ENCODE measurements around the gene CUL2. TPM values are rescaled to one million over a fixed set of nuclear protein-coding genes. Genes with fewer than 3 reads are reported as not detected.

The CUL2 gene
- total and polyA plus RNA-seq, 2 experiments from 2014 or later: 25.8 to 34.4 TPM

DNA sequence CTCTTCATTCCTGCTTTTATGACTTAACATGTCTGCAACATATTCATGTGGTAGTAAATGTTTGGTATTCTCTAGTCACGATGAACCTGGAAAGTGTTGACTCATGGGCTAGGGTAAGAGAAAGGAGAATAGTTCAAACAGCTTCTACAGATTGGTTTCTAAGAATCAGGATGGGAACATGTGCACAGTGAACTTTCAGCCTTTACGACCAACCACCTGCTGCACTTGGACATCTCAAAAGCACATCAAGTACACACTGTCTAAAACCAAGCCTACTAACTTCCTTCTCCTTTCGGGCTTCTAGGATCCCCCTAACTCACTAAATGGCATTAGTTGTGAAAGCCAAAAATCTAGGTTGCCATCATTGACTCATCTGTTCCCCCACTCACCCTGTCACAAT lies 85.5 kb downstream of the CUL2 start:
- no peak overlapping the region for H3K4me2 ChIP-seq
- no peaks in the 10 kb centered on the region for H3K9me2 ChIP-seq (replicated peaks; ENCODE audit: insufficient read depth)
- no peaks in the 10 kb centered on the region for H3K4me1 ChIP-seq (ENCODE audit: insufficient read depth)
- no peaks in the 10 kb centered on the region for H3K27me3 ChIP-seq
- no peak overlapping the region for H3K4me3 ChIP-seq
- H3K36me3 ChIP-seq (replicated peaks; ENCODE audit: insufficient read depth, low read depth): no peaks in the 10 kb centered on the region
- DNase-seq (ENCODE audit: low spot score): no peak
- H3K79me2 ChIP-seq: no peaks in the 10 kb centered on the region
- no peak overlapping the region for H3K27ac ChIP-seq
- no peaks in the 10 kb centered on the region for H3K9me3 ChIP-seq (ENCODE audit: low read depth)
- TF ChIP-seq EZH2 (IDR thresholded peaks at IDR 0.05; ENCODE audit: borderline replicate concordance): no peak
- no peaks in the 10 kb centered on the region for H4K20me1 ChIP-seq (ENCODE audit: insufficient read depth, poor library complexity, severe bottlenecking)
- no peak overlapping the region for H2AFZ ChIP-seq
- WGBS (ENCODE audit: low lambda C conversion rate, missing lambda C conversion rate): 90% methylated on average over 3 of the region's 3 CpGs

DNA sequence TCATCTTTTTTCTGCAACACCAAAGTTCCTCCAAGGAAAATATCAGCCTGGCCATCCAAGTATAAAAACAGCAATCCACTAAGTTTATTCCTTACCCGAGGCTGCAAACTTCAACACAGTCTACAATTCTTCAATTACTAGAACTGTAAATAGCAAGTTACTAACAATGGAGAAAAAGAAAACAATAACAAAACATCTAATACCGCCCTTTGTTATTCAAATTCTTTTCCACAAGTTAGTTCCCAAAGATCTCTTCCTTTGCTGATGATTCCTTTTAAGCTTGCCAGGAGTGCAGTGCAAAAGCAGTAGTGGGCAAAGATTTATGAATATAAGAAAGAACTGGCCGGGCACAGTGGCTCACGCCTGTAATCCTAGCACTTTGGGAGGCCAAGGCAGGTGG lies 86.2 kb downstream of the CUL2 start:
- Histone ChIP-seq H3K27me3 (no peaks in the 10 kb centered on the region), H3K4me3 (no peak overlapping the region), H2AFZ (no peak overlapping the region), H3K79me2 (no peaks in the 10 kb centered on the region), H3K4me2 (no peak overlapping the region), H3K9me2 (replicated peaks; ENCODE audit: insufficient read depth) (no peaks in the 10 kb centered on the region), H3K36me3 (replicated peaks; ENCODE audit: insufficient read depth, low read depth) (no peaks in the 10 kb centered on the region), H3K9me3 (ENCODE audit: low read depth) (no peaks in the 10 kb centered on the region), H3K4me1 (ENCODE audit: insufficient read depth) (no peaks in the 10 kb centered on the region), H4K20me1 (ENCODE audit: insufficient read depth, poor library complexity, severe bottlenecking) (no peaks in the 10 kb centered on the region), H3K27ac (no peak overlapping the region)
- no peak for DNase-seq (ENCODE audit: low spot score)
- WGBS (ENCODE audit: low lambda C conversion rate, missing lambda C conversion rate): 86% methylated on average over 4 of the region's 4 CpGs
- no peak for TF ChIP-seq EZH2phosphoT487 (IDR thresholded peaks at IDR 0.05; ENCODE audit: low read depth, severe bottlenecking, unreplicated experiment)
- no peak for TF ChIP-seq EZH2 (IDR thresholded peaks at IDR 0.05; ENCODE audit: borderline replicate concordance)
- TF ChIP-seq, protein P1, sequence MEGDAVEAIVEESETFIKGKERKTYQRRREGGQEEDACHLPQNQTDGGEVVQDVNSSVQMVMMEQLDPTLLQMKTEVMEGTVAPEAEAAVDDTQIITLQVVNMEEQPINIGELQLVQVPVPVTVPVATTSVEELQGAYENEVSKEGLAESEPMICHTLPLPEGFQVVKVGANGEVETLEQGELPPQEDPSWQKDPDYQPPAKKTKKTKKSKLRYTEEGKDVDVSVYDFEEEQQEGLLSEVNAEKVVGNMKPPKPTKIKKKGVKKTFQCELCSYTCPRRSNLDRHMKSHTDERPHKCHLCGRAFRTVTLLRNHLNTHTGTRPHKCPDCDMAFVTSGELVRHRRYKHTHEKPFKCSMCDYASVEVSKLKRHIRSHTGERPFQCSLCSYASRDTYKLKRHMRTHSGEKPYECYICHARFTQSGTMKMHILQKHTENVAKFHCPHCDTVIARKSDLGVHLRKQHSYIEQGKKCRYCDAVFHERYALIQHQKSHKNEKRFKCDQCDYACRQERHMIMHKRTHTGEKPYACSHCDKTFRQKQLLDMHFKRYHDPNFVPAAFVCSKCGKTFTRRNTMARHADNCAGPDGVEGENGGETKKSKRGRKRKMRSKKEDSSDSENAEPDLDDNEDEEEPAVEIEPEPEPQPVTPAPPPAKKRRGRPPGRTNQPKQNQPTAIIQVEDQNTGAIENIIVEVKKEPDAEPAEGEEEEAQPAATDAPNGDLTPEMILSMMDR (IDR thresholded peaks at IDR 0.05; ENCODE audit: poor library complexity): no peak

DNA sequence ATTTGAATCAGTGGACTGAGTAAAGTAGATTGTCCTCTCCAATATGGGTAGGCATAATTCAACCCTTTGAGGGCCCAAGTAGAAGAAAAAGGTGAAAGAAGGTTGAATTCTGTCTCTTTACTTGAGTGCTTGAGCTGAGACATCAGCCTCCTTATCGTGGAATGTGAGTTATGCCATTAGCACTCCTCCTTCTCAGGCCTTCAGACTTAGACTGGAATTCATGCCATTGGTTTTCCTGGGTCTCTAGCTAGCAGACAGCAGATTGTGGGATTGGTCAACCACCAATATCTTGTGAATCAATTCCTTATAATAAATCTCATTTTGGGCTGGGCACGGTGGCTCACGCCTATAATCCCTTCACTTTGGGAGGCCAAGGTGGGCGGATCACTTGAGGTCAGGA lies 89.2 kb downstream of the CUL2 start:
- WGBS (ENCODE audit: low lambda C conversion rate, missing lambda C conversion rate): 90% methylated on average over 4 of the region's 4 CpGs
- Histone ChIP-seq H4K20me1 (ENCODE audit: insufficient read depth, poor library complexity, severe bottlenecking) (no peaks in the 10 kb centered on the region), H3K9me2 (replicated peaks; ENCODE audit: insufficient read depth) (no peaks in the 10 kb centered on the region), H3K27me3 (no peaks in the 10 kb centered on the region), H3K9me3 (ENCODE audit: low read depth) (no peaks in the 10 kb centered on the region), H2AFZ (no peak overlapping the region), H3K27ac (no peak overlapping the region), H3K4me2 (no peak overlapping the region), H3K4me3 (no peak overlapping the region), H3K79me2 (no peaks in the 10 kb centered on the region), H3K4me1 (ENCODE audit: insufficient read depth) (no peaks in the 10 kb centered on the region), H3K36me3 (replicated peaks; ENCODE audit: insufficient read depth, low read depth) (no peaks in the 10 kb centered on the region)
- no peak for TF ChIP-seq EZH2phosphoT487 (IDR thresholded peaks at IDR 0.05; ENCODE audit: low read depth, severe bottlenecking, unreplicated experiment)
- TF ChIP-seq, protein P1 (IDR thresholded peaks at IDR 0.05; ENCODE audit: poor library complexity): no peak
- no peak for TF ChIP-seq EZH2 (IDR thresholded peaks at IDR 0.05; ENCODE audit: borderline replicate concordance)
- DNase-seq (ENCODE audit: low spot score): no peak

DNA sequence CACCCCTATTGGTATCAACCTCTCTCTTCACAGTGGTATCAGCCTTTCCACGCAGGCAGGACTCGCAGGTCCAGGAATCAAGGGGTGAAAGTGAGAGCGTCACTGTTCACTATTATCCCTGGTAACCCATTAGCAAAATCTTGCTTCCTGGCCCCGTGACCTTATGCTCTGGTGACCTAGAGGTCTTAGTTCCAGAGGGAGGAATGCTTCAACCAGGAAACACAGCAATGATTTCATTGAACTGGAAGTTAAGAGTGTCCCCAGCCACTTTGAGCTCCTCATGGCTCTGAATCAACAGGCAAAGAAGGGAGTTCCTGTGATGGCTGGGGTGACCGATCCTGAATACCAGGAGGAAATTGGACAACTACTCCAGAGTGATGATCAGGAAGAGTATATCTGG lies 90.6 kb downstream of the CUL2 start:
- H3K4me1 ChIP-seq (ENCODE audit: insufficient read depth): no peaks in the 10 kb centered on the region
- no peak overlapping the region for H3K4me2 ChIP-seq
- no peaks in the 10 kb centered on the region for H4K20me1 ChIP-seq (ENCODE audit: insufficient read depth, poor library complexity, severe bottlenecking)
- DNase-seq (ENCODE audit: low spot score): no peak
- TF ChIP-seq, protein P1 (IDR thresholded peaks at IDR 0.05; ENCODE audit: poor library complexity): no peak
- TF ChIP-seq EZH2phosphoT487 (IDR thresholded peaks at IDR 0.05; ENCODE audit: low read depth, severe bottlenecking, unreplicated experiment) (no peak), EZH2 (IDR thresholded peaks at IDR 0.05; ENCODE audit: borderline replicate concordance) (no peak)
- no peak overlapping the region for H2AFZ ChIP-seq
- H3K27me3 ChIP-seq: no peaks in the 10 kb centered on the region
- H3K9me2 ChIP-seq (replicated peaks; ENCODE audit: insufficient read depth): no peaks in the 10 kb centered on the region
- no peak overlapping the region for H3K27ac ChIP-seq
- no peaks in the 10 kb centered on the region for H3K79me2 ChIP-seq
- H3K36me3 ChIP-seq (replicated peaks; ENCODE audit: insufficient read depth, low read depth): no peaks in the 10 kb centered on the region
- no peaks in the 10 kb centered on the region for H3K9me3 ChIP-seq (ENCODE audit: low read depth)
- H3K4me3 ChIP-seq: no peak overlapping the region
- 86% methylated on average over 5 of the region's 5 CpGs for WGBS (ENCODE audit: low lambda C conversion rate, missing lambda C conversion rate)

Data from hepatocyte (in vitro differentiated cells).